ENCODE data around the gene TMEM132D. TPM values are rescaled to one million over a fixed set of nuclear protein-coding genes. Genes with fewer than 3 reads are reported as not detected.
"Not testable (repeated sequence)": the region's sequence is repeated elsewhere in the genome, so short reads cannot be mapped to it uniquely, and the experiment has no call there.

TMEM132D gene
- total RNA-seq, 1 experiment from 2014 or later: 0.05 TPM

- no peak for DNase-seq (ENCODE audit: low read depth)
These were observed 311.4 kb downstream of the TMEM132D start for GRCh38 chr12:129592449-129592848.

GRCh38 chr12:129589503-129589902 is 314.3 kb downstream of the TMEM132D start:
- DNase-seq (ENCODE audit: low read depth): no peak

GRCh38 chr12:129588142-129588541 is 315.7 kb downstream of the TMEM132D start:
- no peak for DNase-seq (ENCODE audit: low read depth)

- DNase-seq (ENCODE audit: low read depth): no peak
These were observed 318.5 kb downstream of the TMEM132D start for GRCh38 chr12:129585296-129585695.

GRCh38 chr12:129579879-129580278 is 323.9 kb downstream of the TMEM132D start:
- DNase-seq (ENCODE audit: low read depth): no peak

GRCh38 chr12:129571901-129572494 is 331.8 kb downstream of the TMEM132D start:
- DNase-seq (ENCODE audit: low read depth): no peak

- peak; percentile 7 for DNase-seq (ENCODE audit: low read depth)
These were observed 332.9 kb downstream of the TMEM132D start for GRCh38 chr12:129570796-129571400.

- no peak for DNase-seq (ENCODE audit: low read depth)
These were observed 337.0 kb downstream of the TMEM132D start for GRCh38 chr12:129566800-129567199.

- DNase-seq (ENCODE audit: low read depth): peak; percentile 1
These were observed 339.1 kb downstream of the TMEM132D start for GRCh38 chr12:129564768-129565167.

- no peak for DNase-seq (ENCODE audit: low read depth)
These were observed 340.6 kb downstream of the TMEM132D start for GRCh38 chr12:129563266-129563665.

GRCh38 chr12:129561304-129561703 is 342.5 kb downstream of the TMEM132D start:
- DNase-seq (ENCODE audit: low read depth): no peak

GRCh38 chr12:129559776-129560175 is 344.0 kb downstream of the TMEM132D start:
- DNase-seq (ENCODE audit: low read depth): no peak

GRCh38 chr12:129558036-129558435 is 345.8 kb downstream of the TMEM132D start:
- DNase-seq (ENCODE audit: low read depth): peak; percentile 2

- no peak for DNase-seq (ENCODE audit: low read depth)
These were observed 347.7 kb downstream of the TMEM132D start for GRCh38 chr12:129556082-129556481.

- DNase-seq (ENCODE audit: low read depth): peak; percentile 8
These were observed 350.7 kb downstream of the TMEM132D start for GRCh38 chr12:129552996-129553750.

- DNase-seq (ENCODE audit: low read depth): no peak
These were observed 352.4 kb downstream of the TMEM132D start for GRCh38 chr12:129551441-129551840.

GRCh38 chr12:129550353-129550752 is 353.5 kb downstream of the TMEM132D start:
- no peak for DNase-seq (ENCODE audit: low read depth)

- DNase-seq (ENCODE audit: low read depth): no peak
These were observed 354.2 kb downstream of the TMEM132D start for GRCh38 chr12:129549656-129550055.

- not testable (repeated sequence) for DNase-seq (ENCODE audit: low read depth)
These were observed 354.8 kb downstream of the TMEM132D start for GRCh38 chr12:129549020-129549419.

- DNase-seq (ENCODE audit: low read depth): no peak
These were observed 359.1 kb downstream of the TMEM132D start for GRCh38 chr12:129544716-129545115.

- no peak for DNase-seq (ENCODE audit: low read depth)
These were observed 362.9 kb downstream of the TMEM132D start for GRCh38 chr12:129540954-129541353.

GRCh38 chr12:129540249-129540648 is 363.6 kb downstream of the TMEM132D start:
- no peak for DNase-seq (ENCODE audit: low read depth)

Measured in M059J (cell line).